Esophagus squamous epithelium (tissue), 5 donors: ENCODE measurements around the gene TRPV2. TPM values are rescaled to one million over a fixed set of nuclear protein-coding genes. Genes with fewer than 3 reads are reported as not detected.
A peak's percentile ranks its signal among the peaks of the same experiment; 100 is the strongest.

Source experiments
- DNase-seq: peaks from one replicate; lab custom pipeline; 2025; lab: John Stamatoyannopoulos, UW
- H3K27ac ChIP-seq, 4 donors: fragments of 200-600 bp; sonication (generic); one replicate each; pipeline ENCODE4 v1.5.1; 2016 to 2019; ENCODE audit warnings: mild to moderate bottlenecking in 1 of 4
- H3K27me3 ChIP-seq, 4 donors: fragments of 200-600 bp; sonication (generic); 1 replicate in 3 of 4; 2 replicates in 1 of 4; pipeline versions ENCODE4 v1.5.1 to v1.6.0; 2017 to 2021; ENCODE audit warnings: antibody characterized with exemption in 1 of 4
- H3K36me3 ChIP-seq, 3 donors: fragments of 200-600 bp; sonication (generic); one replicate each; pipeline ENCODE4 v1.5.1; 2016 to 2019
- H3K4me1 ChIP-seq, 3 donors: fragments of 200-600 bp; sonication (generic); one replicate each; pipeline ENCODE4 v1.5.1; 2017 to 2019
- H3K4me3 ChIP-seq, 4 donors: fragments of 200-600 bp; sonication (generic); 1 replicate in 3 of 4; 2 replicates in 1 of 4; pipeline ENCODE4 v1.5.1; 2016 to 2019; ENCODE audit warnings: mild to moderate bottlenecking in 2 of 4, moderate library complexity in 1 of 4
- H3K9me3 ChIP-seq, 3 donors: fragments of 200-600 bp; sonication (generic); one replicate each; pipeline ENCODE4 v1.5.1; 2016 to 2019
- POLR2A ChIP-seq, 4 donors: fragments of 450-650 bp; IDR thresholded peaks; one replicate each; pipeline ENCODE4 v1.6.1; 2017; ENCODE audit warnings: antibody characterized with exemption in 4 of 4, mild to moderate bottlenecking in 4 of 4, moderate library complexity in 3 of 4
- WGBS, 2 donors: methylation state at CpG; one replicate each; pipeline ENCODE4 v1.1.5; 2018; 5-methylcytosine and 5-hydroxymethylcytosine counted together
- intact Hi-C: fragments of 100-400 bp; cut with DNase I; formaldehyde crosslinking; loops from one replicate; pipeline ENCODE4 v1.15.0; 2022
- total RNA-seq, 4 donors: library from RNA; depleted of rRNA; stranded (reverse); fragments of >200 nt; gene quantifications; one replicate each; pipeline ENCODE4 v1.1.0, GENCODE V29; 2016
- TF ChIP-seq, protein P1 (sequence below), 6 experiments: fragments of 450-650 bp in 4 of 6; fragments of 200-600 bp in 2 of 6; sonication (generic) in 2 of 6; IDR thresholded peaks; one replicate each; pipeline ENCODE4 v1.5.1; 2016 to 2019; ENCODE audit warnings: antibody characterized with exemption in 6 of 6, mild to moderate bottlenecking in 4 of 6, moderate library complexity in 4 of 6
- donor health status: DM: yes; HTN: yes; CAD: no.

The TRPV2 gene
- total RNA-seq: 1 to 10 TPM; 1.7 to 8.4 (median 2.5) TPM

DNA sequence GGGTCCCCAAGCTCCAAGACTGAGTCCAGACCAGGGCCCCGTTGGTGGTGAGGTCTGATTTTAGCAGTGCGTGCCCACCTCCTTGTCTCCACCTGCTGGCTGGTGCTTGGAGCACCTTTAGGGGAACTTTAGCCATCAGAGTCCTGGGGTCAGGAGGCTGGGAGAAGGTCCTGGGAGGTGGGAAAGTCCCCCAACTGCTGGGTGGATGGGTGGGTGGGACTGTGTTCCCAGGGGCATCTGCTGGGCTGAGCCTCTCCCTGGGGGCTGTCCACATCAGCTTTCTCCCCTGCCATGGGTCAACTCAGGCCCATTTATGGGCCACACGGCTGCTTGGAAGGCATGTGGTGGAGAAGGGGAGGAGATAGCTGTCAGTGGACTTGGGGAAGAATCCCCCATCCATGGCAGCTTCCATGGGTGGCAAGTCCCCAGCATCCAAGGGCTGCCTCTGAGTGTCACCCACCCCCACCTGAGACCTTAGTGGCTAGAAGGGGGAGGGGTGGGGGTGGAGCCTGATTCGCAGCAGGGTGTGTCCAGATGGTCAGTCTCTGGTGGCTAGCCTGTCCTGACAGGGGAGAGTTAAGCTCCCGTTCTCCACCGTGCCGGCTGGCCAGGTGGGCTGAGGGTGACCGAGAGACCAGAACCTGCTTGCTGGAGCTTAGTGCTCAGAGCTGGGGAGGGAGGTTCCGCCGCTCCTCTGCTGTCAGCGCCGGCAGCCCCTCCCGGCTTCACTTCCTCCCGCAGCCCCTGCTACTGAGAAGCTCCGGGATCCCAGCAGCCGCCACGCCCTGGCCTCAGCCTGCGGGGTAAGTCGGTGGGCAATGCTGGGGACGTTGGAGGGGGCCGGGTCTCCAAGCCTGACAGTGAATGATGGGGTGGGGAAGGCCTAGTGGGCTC lies at the start of gene TRPV2:
Gene TRPV2, plus strand, starts transcription at position 541 of the 894 bp plus-strand sequence. CDS start 2,098 bp downstream, outside the sequence.
- peaks cover 5 to 48% (median 29%) of the 10 kb centered on the region in 3 donors for H3K4me1 ChIP-seq
- no peaks in the 10 kb centered on the region for H3K36me3 ChIP-seq
- no peaks in the 10 kb centered on the region for H3K9me3 ChIP-seq
- no peak for DNase-seq
- peak within 1 kb of the TSS; percentile 79 to 93 (median 88) for H3K27ac ChIP-seq
- intact Hi-C loops: no loop called here
- H3K4me3 ChIP-seq: peak within 1 kb of the TSS; percentile 35 to 72 (median 55)
- no peaks in the 10 kb centered on the region for H3K27me3 ChIP-seq
- no peak for TF ChIP-seq POLR2A (IDR thresholded peaks at IDR 0.05)
- TF ChIP-seq, protein P1, sequence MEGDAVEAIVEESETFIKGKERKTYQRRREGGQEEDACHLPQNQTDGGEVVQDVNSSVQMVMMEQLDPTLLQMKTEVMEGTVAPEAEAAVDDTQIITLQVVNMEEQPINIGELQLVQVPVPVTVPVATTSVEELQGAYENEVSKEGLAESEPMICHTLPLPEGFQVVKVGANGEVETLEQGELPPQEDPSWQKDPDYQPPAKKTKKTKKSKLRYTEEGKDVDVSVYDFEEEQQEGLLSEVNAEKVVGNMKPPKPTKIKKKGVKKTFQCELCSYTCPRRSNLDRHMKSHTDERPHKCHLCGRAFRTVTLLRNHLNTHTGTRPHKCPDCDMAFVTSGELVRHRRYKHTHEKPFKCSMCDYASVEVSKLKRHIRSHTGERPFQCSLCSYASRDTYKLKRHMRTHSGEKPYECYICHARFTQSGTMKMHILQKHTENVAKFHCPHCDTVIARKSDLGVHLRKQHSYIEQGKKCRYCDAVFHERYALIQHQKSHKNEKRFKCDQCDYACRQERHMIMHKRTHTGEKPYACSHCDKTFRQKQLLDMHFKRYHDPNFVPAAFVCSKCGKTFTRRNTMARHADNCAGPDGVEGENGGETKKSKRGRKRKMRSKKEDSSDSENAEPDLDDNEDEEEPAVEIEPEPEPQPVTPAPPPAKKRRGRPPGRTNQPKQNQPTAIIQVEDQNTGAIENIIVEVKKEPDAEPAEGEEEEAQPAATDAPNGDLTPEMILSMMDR (IDR thresholded peaks at IDR 0.05): peak in 4 of 6 experiments; percentile 26 to 50 (median 31)
- WGBS, 2 donors: 37 to 44% methylated on average over 2 to 7 of the region's 21 CpGs

GRCh38 chr17:16371742-16372141 lies 43.6 kb upstream of the TRPV2 start:
- intact Hi-C loops: no loop called here
- WGBS, 2 donors: 63 to 70% methylated on average over 5 of the region's 5 CpGs
- Histone ChIP-seq H3K4me1 (peaks cover 0 to 6% (median 0%) of the 10 kb centered on the region in 3 donors), H3K9me3 (no peaks in the 10 kb centered on the region), H3K36me3 (no peaks in the 10 kb centered on the region), H3K27ac (no peak overlapping the region), H3K4me3 (no peak overlapping the region), H3K27me3 (no peaks in the 10 kb centered on the region)
- TF ChIP-seq, protein P1 (IDR thresholded peaks at IDR 0.05): no peak
- no peak for TF ChIP-seq POLR2A (IDR thresholded peaks at IDR 0.05)
- DNase-seq: no peak

DNA sequence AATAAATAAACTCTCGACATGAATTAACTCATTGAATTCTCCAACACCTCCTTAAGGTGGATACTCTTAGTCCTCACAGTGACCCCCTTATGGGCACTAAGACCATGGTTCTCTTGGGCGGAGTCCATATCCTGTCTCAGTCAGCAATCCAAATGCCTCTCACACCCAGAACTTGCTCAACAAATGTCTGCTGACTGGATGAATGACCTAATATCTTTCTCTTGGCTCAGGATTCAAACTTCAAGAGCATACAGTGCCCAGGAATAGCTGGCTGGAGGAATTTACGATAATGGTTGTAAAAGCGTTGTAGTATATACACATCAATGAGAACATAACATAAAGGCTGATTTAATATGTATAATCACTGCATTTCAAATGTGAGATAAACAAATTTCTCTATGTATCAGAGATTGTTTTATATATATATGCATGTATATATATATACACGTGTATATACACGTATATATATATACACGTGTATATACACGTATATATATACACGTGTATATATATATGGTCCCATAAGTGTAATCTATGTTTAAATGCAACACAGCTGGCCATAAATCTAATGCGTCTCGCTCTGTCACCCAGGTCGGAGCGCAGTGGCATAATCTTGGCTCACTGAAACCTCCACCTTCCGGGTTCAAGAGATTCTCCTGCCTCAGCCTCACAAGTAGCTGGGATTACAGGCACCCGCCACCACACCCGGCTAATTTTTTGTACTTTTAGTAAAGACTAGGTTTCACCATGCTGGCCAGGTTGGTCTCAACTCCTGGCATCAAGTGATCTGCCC lies 41.0 kb upstream of the TRPV2 start:
- no peak for DNase-seq
- Histone ChIP-seq H3K4me1 (peaks cover 0 to 27% (median 0%) of the 10 kb centered on the region in 3 donors), H3K4me3 (no peak overlapping the region), H3K27me3 (no peaks in the 10 kb centered on the region), H3K9me3 (no peaks in the 10 kb centered on the region), H3K36me3 (no peaks in the 10 kb centered on the region), H3K27ac (no peak overlapping the region)
- TF ChIP-seq, protein P1 (IDR thresholded peaks at IDR 0.05): no peak
- no peak for TF ChIP-seq POLR2A (IDR thresholded peaks at IDR 0.05)
- intact Hi-C loops: no loop called here
- WGBS, 2 donors: 82 to 85% methylated on average over 16 of the region's 16 CpGs

- peaks cover 12 to 53% (median 13%) of the 10 kb centered on the region in 3 donors for H3K4me1 ChIP-seq
- 36 to 56% methylated on average over 2 of the region's 2 CpGs for WGBS, 2 donors
- peaks cover 4 to 11% (median 8%) of the 10 kb centered on the region in 3 donors for H3K36me3 ChIP-seq
- no peaks in the 10 kb centered on the region for H3K27me3 ChIP-seq
- TF ChIP-seq POLR2A (IDR thresholded peaks at IDR 0.05): no peak
- TF ChIP-seq, protein P1 (IDR thresholded peaks at IDR 0.05): no peak
- intact Hi-C loops: no loop called here
- peak overlapping the region; percentile 90 to 99 (median 96) for H3K27ac ChIP-seq
- no peak overlapping the region for H3K4me3 ChIP-seq
- no peak for DNase-seq
- no peaks in the 10 kb centered on the region for H3K9me3 ChIP-seq
These were observed 37.4 kb upstream of the TRPV2 start for GRCh38 chr17:16377941-16378341.
